NCI-H187 (cell line): Measurements from ENCODE around the gene SIRPA.

Experiments
- DNase-seq, 2 experiments: peaks; one replicate each; lab custom pipeline; 2025; lab: John Stamatoyannopoulos, UW

The SIRPA gene

DNA sequence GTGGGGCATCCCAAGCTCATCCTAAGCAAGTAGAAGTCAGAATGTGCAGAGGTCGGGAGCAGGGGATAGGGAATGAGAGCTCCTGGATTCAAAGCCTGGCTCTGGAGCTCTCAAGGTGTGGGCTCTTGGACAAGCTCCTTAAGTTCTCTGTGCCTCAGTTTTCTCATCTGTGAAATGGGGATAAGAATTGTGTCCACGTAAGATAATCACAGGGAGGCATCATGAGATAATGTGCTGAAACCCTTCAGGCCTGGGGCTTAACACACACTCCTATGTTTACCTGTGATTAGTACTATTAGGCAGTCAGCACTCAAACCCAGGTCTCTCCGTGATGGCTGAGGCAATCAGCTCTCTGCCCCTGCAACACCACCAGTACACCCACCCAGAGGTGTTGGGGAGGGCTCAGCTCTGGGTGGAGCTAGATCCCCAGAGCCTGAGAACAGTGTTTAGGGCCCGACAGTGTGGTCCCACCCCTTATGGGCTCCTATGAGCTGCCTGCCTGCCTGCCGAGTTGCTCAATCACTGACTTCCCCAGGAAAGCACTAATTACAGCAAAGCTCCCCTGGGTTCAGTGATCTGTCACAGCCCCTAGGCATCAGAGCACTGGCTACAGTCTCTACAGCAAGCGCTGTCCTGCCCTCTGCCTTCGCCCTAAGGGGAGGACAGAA lies 6.3 kb upstream of the SIRPA start:
- no peak for DNase-seq

DNA sequence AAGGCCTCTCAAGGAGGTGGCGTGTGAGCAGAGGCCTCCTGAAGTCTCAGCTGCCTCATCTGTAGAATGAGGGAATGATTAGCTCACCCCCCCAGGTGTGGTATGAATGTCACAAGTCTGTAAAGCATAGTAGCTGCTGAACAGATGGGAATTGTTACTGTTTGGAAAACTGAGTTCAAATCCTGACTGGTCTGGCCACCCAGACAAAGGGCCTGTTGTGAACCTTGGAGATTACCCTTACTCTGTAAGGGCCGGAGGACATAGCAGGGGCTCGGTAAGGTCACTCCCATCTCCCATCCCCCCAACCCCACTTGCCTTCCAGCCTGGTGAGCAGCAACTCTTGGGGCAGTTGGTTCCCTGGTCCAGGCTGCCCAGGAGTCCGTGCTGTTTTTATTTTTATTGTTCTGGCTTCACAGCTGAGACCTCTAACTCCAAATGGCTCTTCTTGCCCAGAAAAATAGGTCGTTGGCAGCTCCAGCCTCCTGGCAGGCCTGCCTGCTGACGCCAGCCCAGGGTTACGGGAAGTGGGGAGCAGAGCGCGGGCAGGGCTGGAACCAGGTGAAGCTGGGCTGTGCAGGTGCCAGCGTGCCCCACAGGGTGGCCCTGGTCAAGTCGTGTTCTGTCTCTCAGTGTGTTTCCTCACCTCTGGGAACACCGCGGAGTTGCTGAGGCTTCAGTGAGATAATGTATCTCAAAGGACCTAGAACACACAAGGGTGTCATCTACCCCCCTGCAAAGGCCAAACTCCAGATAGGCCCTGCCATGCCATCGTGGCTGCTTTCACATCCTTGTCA lies 4.5 kb upstream of the SIRPA start:
- DNase-seq, result no peak

DNA sequence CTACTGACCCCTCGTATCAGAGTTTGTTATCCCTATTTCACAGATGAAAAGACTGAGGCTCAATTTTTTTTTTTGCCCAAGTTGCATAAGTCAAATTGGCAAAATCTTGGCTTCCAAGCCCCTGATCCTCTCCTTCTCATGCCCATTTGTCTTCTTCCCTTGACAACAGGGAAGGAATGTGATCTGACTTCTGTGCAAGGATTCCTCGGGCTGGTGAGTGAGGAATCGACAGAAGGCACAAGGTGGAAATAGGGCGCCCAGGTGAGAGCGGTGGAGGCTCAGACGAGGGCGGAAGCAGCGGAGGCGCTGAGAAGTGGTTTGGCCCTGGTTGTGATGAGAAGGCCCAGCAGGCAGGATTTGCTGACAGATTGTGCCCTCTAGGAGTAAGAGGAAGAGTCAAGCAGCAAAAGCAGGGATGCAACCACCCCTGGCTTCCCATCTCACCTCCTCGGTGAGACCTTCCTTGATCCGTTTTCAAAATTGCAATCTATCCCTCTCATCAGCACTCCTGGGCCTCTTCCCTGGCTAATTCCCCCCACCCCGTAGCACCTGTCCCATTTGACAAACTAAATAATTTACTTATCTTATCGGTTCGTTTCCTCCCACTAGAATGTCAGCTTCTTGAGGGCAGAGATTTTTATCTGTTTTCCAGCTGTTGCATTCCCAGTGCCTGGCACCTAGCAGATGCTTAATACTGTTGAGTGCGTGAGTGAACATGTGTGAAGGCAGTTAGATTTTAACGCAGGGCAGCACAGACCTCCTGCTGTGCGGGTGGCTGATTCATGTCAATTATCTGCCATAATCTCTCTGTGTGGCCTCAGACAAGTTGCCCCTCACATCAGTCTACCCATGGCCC lies 3.7 kb upstream of the SIRPA start:
- no peak for DNase-seq

- no peak for DNase-seq
Measured at GRCh38 chr20:1892119-1892385, 3.2 kb upstream of the SIRPA start.

- DNase-seq, result no peak
Measured at GRCh38 chr20:1893721-1894470, 1.3 kb upstream of the SIRPA start.

DNA sequence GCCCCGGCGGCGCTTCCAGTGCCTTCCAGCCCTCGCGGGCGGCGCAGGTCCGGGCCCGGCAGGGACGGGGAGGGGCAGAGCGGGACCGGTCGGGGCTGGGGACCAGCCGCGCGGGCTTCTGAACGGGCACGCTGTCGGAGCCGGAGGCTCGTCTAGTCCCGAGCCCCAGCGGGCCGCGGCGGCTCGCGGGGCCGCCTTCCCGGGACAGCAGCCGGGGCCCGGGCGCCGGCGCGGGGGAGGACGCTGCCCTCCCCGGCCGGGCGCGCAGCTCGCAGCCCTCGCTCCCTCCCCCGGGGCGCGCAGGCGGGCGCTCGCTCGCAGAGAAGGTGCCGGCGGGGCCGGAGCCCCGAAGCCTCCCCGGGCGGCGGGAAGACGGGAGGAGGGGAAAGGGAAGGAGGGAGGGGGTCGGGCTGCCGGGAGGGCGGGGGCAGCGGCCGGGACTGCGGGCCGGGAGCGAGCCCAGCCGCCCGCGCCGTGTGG lies 696 bp upstream of the SIRPA start:
- DNase-seq, result no peak

- DNase-seq, result no peak
Measured at GRCh38 chr20:1895674-1896483, 672 bp downstream of the SIRPA start.

DNA sequence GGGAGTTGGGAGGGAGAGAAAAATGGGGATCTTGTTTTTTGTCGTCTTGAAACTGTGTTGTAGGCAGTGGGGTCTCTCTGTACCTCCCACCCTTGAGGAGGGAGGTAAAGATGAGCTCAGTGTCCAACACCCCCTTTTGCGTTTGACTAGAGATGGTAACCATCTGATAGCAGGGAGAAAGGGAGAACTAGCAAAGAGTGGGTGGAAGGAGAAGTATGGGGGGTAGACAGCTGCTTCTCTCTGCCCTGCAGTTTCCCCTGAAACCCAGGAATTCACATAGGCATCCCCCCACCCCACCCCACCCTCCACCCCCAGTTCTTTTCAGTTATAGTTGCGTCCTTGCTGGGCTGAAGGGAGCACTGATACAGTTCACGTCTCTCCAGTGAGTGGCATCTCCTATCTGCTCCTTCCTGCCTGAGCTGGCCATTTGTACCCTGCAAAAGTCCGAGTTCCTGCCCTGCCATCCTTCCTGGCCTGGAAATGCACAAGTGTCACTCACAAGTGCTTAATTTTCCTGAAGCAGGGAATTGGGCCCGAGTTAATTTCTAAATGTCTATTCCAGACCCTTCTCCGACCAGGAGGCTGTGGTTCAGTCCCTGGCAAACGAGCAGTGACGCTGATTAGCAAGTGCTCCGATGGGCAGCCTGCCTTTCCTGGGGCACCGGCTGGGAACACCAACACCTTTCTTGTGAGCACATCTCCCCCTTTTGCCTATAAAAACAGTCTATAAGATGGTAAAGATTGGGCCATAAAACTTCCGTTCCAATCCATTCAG lies 1.5 kb downstream of the SIRPA start:
- no peak for DNase-seq

DNA sequence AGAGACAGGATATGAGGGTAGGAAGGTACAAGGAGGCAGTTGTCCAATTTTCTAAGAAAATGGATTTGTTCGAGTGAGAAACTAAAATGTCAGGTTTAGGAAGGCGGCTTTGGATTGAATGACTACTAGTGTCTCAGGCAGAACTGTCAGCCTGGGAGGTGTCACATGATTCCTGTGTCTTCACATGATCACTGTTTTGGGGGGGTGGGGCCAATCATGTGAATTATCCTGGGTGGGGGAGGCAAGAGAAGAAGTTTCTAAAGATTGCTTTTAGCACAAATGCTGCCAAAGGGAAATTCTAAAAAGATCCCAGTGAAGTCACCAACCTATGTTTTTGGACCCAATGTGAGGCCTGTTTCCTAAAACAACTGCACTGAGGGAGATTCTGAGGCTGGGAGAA lies 2.3 kb downstream of the SIRPA start:
- DNase-seq, result no peak

GRCh38 chr20:1897965-1898464 lies 2.8 kb downstream of the SIRPA start:
- no peak for DNase-seq

DNA sequence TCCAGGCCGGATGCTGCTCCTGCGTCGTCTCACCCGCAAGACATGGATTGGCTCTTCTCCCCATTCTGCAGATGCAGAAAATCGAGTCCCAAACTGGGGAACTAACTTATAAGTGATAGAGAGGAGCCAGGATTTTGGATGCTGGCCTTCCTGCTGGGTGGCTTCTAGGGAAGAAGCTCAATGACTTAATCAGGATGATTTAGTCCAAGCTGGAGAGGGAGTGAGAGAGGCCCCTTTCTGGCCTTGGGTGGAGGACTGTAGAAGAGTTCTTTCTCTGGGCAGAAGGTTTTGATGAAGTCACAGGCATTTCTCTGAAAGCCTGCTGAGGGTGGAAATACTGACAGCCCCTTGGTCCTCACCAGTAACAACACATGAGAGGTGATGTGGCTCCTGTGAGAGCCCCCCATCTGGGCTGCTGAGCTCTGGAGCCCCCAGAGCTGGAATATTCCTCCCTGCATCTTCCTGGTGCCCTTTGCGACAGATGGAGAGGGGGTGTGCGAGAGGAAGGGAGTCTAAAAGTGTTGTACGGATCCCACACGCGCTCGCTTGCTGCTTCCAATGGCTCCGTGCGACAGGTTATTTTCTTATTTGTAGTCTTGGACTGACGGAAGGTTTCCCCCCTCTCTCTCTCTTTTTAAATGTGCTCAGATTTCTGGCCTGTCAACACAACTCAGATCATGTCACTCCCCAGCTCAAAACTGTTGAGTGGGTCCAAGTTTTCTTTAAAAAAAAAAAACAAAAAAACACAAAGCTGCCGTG lies 3.5 kb downstream of the SIRPA start:
- no peak for DNase-seq

DNA sequence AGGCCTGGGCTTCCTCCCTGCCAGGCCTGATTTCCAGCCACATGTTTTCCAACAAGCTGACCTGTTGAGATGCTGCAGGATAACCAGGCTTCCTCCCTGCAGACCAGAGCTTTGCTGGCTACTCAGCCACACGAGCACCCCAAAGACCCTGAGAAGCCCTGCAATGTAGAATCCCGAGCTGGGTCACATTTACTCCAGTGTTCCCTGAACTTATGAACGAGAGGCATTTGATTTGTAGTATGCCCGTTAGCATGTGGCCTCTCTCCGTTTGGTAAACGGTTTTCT lies 4.0 kb downstream of the SIRPA start:
- DNase-seq, result no peak

- no peak for DNase-seq
Measured at GRCh38 chr20:1900321-1900801, 5.2 kb downstream of the SIRPA start.

GRCh38 chr20:1901704-1902103 lies 6.5 kb downstream of the SIRPA start:
- DNase-seq, result no peak

DNA sequence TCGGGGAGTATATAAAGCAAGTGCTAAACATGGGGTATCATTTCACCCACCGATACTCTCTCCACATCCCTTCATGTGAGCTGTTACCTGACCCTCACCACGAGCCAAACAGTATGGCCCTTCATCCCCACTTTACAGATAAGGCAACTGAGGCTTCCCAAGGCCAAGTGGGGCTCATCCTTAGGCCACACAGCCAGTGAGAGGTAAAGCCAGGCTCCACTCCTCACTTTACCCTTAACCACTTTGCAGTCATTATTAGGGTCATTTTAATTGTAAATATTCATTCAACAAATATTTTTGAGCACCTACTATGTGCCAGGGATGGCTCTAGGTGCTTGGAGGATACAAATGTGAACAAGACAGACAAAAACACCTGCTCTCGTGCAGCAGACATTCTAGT lies 7.0 kb downstream of the SIRPA start:
- DNase-seq, result no peak

DNA sequence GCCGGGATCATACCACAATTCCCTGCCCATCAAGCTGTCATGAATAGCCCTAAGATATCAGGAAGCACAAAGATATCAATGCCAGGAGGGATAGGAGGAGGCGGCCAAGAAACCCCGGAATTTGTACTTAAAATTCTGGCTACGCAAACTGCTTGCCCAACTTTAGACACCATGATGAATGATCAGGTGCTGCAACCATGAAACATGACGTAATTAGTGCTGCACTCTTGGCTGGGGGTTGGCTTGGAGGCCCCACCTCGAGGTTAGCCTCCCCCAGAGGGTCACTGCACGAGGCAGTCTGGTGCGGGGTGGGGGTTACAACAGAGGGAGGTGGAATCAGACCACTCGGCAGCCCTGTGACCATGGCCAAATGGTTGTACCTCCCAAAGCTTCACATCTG lies 8.9 kb downstream of the SIRPA start:
- DNase-seq, result no peak

- no peak for DNase-seq
Measured at GRCh38 chr20:1905009-1905408, 9.8 kb downstream of the SIRPA start.

GRCh38 chr20:1905693-1906092 lies 10.5 kb downstream of the SIRPA start:
- no peak for DNase-seq

- DNase-seq, result no peak
Measured at GRCh38 chr20:1906361-1907051, 11.3 kb downstream of the SIRPA start.
